ENCODE data around the gene IVD. TPM values are rescaled to one million over a fixed set of nuclear protein-coding genes. Genes with fewer than 3 reads are reported as not detected.

Gene IVD
- total and polyA plus RNA-seq, 9 of the 15 experiments (the other 6 are each of a cell fraction or from before 2014, with no cell fraction given) = 0.15 to 4.5 (median 2.4) TPM

DNA sequence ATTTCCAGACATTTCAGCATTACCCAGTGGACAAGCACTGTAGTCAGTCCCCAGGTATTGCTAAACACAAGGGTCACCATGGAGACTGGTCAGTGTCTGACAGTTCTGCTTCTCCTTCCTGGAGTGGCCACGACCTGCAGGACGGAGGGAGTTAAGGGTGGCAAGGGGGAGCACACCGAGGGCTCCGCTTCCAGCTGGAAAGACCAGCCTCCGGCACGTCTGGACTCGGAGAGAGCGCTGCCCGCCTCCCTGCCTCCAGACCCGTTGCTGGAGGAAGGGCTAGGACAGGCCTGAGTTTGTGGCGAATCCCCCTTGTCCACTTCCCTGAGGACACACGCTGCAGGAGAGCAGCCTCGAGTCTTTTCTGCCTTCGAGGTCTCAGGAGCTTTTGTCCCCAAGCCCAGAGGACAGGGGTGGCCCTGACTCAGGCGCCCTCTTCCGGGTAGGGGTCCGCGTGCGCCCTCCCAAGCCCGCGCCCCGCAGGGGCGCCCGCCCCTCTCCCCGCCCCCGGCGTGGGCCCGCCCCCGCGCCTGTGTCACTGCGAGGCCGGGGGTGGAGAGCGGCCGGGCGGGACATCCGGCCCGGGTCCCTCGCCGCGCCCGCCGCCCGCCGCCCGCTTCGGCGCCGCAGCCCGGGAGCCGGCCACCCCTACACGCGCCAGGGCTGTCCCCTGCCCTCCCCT is 65.0 kb downstream of the IVD start, which contains the start of gene CHST14 (continued):
- TF ChIP-seq, protein P1, sequence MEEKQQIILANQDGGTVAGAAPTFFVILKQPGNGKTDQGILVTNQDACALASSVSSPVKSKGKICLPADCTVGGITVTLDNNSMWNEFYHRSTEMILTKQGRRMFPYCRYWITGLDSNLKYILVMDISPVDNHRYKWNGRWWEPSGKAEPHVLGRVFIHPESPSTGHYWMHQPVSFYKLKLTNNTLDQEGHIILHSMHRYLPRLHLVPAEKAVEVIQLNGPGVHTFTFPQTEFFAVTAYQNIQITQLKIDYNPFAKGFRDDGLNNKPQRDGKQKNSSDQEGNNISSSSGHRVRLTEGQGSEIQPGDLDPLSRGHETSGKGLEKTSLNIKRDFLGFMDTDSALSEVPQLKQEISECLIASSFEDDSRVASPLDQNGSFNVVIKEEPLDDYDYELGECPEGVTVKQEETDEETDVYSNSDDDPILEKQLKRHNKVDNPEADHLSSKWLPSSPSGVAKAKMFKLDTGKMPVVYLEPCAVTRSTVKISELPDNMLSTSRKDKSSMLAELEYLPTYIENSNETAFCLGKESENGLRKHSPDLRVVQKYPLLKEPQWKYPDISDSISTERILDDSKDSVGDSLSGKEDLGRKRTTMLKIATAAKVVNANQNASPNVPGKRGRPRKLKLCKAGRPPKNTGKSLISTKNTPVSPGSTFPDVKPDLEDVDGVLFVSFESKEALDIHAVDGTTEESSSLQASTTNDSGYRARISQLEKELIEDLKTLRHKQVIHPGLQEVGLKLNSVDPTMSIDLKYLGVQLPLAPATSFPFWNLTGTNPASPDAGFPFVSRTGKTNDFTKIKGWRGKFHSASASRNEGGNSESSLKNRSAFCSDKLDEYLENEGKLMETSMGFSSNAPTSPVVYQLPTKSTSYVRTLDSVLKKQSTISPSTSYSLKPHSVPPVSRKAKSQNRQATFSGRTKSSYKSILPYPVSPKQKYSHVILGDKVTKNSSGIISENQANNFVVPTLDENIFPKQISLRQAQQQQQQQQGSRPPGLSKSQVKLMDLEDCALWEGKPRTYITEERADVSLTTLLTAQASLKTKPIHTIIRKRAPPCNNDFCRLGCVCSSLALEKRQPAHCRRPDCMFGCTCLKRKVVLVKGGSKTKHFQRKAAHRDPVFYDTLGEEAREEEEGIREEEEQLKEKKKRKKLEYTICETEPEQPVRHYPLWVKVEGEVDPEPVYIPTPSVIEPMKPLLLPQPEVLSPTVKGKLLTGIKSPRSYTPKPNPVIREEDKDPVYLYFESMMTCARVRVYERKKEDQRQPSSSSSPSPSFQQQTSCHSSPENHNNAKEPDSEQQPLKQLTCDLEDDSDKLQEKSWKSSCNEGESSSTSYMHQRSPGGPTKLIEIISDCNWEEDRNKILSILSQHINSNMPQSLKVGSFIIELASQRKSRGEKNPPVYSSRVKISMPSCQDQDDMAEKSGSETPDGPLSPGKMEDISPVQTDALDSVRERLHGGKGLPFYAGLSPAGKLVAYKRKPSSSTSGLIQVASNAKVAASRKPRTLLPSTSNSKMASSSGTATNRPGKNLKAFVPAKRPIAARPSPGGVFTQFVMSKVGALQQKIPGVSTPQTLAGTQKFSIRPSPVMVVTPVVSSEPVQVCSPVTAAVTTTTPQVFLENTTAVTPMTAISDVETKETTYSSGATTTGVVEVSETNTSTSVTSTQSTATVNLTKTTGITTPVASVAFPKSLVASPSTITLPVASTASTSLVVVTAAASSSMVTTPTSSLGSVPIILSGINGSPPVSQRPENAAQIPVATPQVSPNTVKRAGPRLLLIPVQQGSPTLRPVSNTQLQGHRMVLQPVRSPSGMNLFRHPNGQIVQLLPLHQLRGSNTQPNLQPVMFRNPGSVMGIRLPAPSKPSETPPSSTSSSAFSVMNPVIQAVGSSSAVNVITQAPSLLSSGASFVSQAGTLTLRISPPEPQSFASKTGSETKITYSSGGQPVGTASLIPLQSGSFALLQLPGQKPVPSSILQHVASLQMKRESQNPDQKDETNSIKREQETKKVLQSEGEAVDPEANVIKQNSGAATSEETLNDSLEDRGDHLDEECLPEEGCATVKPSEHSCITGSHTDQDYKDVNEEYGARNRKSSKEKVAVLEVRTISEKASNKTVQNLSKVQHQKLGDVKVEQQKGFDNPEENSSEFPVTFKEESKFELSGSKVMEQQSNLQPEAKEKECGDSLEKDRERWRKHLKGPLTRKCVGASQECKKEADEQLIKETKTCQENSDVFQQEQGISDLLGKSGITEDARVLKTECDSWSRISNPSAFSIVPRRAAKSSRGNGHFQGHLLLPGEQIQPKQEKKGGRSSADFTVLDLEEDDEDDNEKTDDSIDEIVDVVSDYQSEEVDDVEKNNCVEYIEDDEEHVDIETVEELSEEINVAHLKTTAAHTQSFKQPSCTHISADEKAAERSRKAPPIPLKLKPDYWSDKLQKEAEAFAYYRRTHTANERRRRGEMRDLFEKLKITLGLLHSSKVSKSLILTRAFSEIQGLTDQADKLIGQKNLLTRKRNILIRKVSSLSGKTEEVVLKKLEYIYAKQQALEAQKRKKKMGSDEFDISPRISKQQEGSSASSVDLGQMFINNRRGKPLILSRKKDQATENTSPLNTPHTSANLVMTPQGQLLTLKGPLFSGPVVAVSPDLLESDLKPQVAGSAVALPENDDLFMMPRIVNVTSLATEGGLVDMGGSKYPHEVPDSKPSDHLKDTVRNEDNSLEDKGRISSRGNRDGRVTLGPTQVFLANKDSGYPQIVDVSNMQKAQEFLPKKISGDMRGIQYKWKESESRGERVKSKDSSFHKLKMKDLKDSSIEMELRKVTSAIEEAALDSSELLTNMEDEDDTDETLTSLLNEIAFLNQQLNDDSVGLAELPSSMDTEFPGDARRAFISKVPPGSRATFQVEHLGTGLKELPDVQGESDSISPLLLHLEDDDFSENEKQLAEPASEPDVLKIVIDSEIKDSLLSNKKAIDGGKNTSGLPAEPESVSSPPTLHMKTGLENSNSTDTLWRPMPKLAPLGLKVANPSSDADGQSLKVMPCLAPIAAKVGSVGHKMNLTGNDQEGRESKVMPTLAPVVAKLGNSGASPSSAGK (IDR thresholded peaks at IDR 0.05) = peak; percentile 49; the same call in 1 of the 2 replicates
- no peak for TF ChIP-seq TEAD1 (CRISPR knock-in tag; IDR thresholded peaks at IDR 0.05)
- TF ChIP-seq RCOR1 (IDR thresholded peaks at IDR 0.05; ENCODE audit: borderline replicate concordance in 1 of 2, low read depth in 2 of 2, low read length in 2 of 2) = no peak
- peak; percentile 61 for TF ChIP-seq SAP30 (IDR thresholded peaks at IDR 0.05; ENCODE audit: borderline replicate concordance, insufficient read depth, low read depth, low read length, poor library complexity, severe bottlenecking)
- peak in 1 of 2 experiments; percentile 22; a peak in 1 of 4 replicates for TF ChIP-seq MAZ (CRISPR knock-in tag; conservative IDR thresholded peaks at IDR 0.05 in 1 of 2, IDR thresholded peaks at IDR 0.05 in 1 of 2)

Other genes with a start within 250 kb of the IVD start
Only the 7 nearest of the 14 such genes appear.
- gene INAFM2, start 82.1 kb upstream of the IVD start, total RNA-seq (2014; rRNA removed) = 27.1 and 27.8 TPM in 2 replicates
- 29.1 and 30.4 TPM in 2 replicates for gene INAFM2, start 82.1 kb upstream of the IVD start, total RNA-seq (2014; rRNA removed; fragmentation: Illumina TruSeq; extraction: Trizol)
- 29.4 and 32.1 TPM in 2 replicates for gene INAFM2, start 82.1 kb upstream of the IVD start, total RNA-seq (2015; rRNA removed; fragmentation: Illumina TruSeq; extraction: Trizol)
- 37.4 and 43.1 TPM in 2 replicates for gene INAFM2, start 82.1 kb upstream of the IVD start, total RNA-seq (2021)
- 26.7 and 27.9 TPM in 2 replicates for gene INAFM2, start 82.1 kb upstream of the IVD start, polyA plus RNA-seq (2011; rRNA removed)
- 20.3 and 25.5 TPM in 2 replicates for gene INAFM2, start 82.1 kb upstream of the IVD start, polyA plus RNA-seq (2014; fragmentation: Illumina TruSeq; extraction: Trizol)
- gene INAFM2, start 82.1 kb upstream of the IVD start, polyA plus RNA-seq (2014; fragmentation: Nextera tagmentation; extraction: Ambion mirVana) = 10 to 100 TPM; 11.8 to 12.3 TPM
- 27.2 and 28.2 TPM in 2 replicates for gene INAFM2, start 82.1 kb upstream of the IVD start, polyA plus RNA-seq (2014; rRNA removed)
- 0.08 TPM in 1 of 2 replicates, not detected in the other for gene CCDC9B, start 64.9 kb upstream of the IVD start, total RNA-seq (2014; rRNA removed)
- 0.36 and 0.38 TPM in 2 replicates for gene CCDC9B, start 64.9 kb upstream of the IVD start, total RNA-seq (2014; rRNA removed; fragmentation: Illumina TruSeq; extraction: Trizol)
- 0.26 and 0.47 TPM in 2 replicates for gene CCDC9B, start 64.9 kb upstream of the IVD start, total RNA-seq (2015; rRNA removed; fragmentation: Illumina TruSeq; extraction: Trizol)
- gene CCDC9B, start 64.9 kb upstream of the IVD start, total RNA-seq (2021) = 0.33 and 0.56 TPM in 2 replicates
- 0.04 TPM in 2 replicates for gene CCDC9B, start 64.9 kb upstream of the IVD start, polyA plus RNA-seq (2011; rRNA removed)
- 0.16 and 0.17 TPM in 2 replicates for gene CCDC9B, start 64.9 kb upstream of the IVD start, polyA plus RNA-seq (2014; fragmentation: Illumina TruSeq; extraction: Trizol)
- under 1 TPM; 0.01 to 0.03 TPM for gene CCDC9B, start 64.9 kb upstream of the IVD start, polyA plus RNA-seq (2014; fragmentation: Nextera tagmentation; extraction: Ambion mirVana)
- 0.05 and 0.15 TPM in 2 replicates for gene CCDC9B, start 64.9 kb upstream of the IVD start, polyA plus RNA-seq (2014; rRNA removed)
- not detected in 2 replicates for gene PHGR1, start 54.8 kb upstream of the IVD start, total RNA-seq (2014; rRNA removed)
- gene PHGR1, start 54.8 kb upstream of the IVD start, total RNA-seq (2014; rRNA removed; fragmentation: Illumina TruSeq; extraction: Trizol) = not detected in 2 replicates
- gene PHGR1, start 54.8 kb upstream of the IVD start, total RNA-seq (2015; rRNA removed; fragmentation: Illumina TruSeq; extraction: Trizol) = not detected in 2 replicates
- 0.65 TPM in 1 of 2 replicates, not detected in the other for gene PHGR1, start 54.8 kb upstream of the IVD start, total RNA-seq (2021)
- not detected in 2 replicates for gene PHGR1, start 54.8 kb upstream of the IVD start, polyA plus RNA-seq (2011; rRNA removed)
- gene PHGR1, start 54.8 kb upstream of the IVD start, polyA plus RNA-seq (2014; fragmentation: Illumina TruSeq; extraction: Trizol) = not detected in 2 replicates
- not detected for gene PHGR1, start 54.8 kb upstream of the IVD start, polyA plus RNA-seq (2014; fragmentation: Nextera tagmentation; extraction: Ambion mirVana)
- not detected in 2 replicates for gene PHGR1, start 54.8 kb upstream of the IVD start, polyA plus RNA-seq (2014; rRNA removed)
- 0.08 and 0.09 TPM in 2 replicates for gene DISP2, start 47.6 kb upstream of the IVD start, total RNA-seq (2014; rRNA removed)
- 0.22 and 0.29 TPM in 2 replicates for gene DISP2, start 47.6 kb upstream of the IVD start, total RNA-seq (2014; rRNA removed; fragmentation: Illumina TruSeq; extraction: Trizol)
- gene DISP2, start 47.6 kb upstream of the IVD start, total RNA-seq (2015; rRNA removed; fragmentation: Illumina TruSeq; extraction: Trizol) = 0.11 and 0.22 TPM in 2 replicates
- gene DISP2, start 47.6 kb upstream of the IVD start, total RNA-seq (2021) = 0.74 and 0.89 TPM in 2 replicates
- 0.06 and 0.16 TPM in 2 replicates for gene DISP2, start 47.6 kb upstream of the IVD start, polyA plus RNA-seq (2011; rRNA removed)
- 0.25 and 0.29 TPM in 2 replicates for gene DISP2, start 47.6 kb upstream of the IVD start, polyA plus RNA-seq (2014; fragmentation: Illumina TruSeq; extraction: Trizol)
- gene DISP2, start 47.6 kb upstream of the IVD start, polyA plus RNA-seq (2014; fragmentation: Nextera tagmentation; extraction: Ambion mirVana) = under 1 TPM in 1 of 2 experiments, not detected in 1; 0.08 TPM
- gene DISP2, start 47.6 kb upstream of the IVD start, polyA plus RNA-seq (2014; rRNA removed) = 0.08 and 0.09 TPM in 2 replicates
- 51.4 and 62.3 TPM in 2 replicates for gene KNSTRN, start 23.1 kb upstream of the IVD start, total RNA-seq (2014; rRNA removed)
- gene KNSTRN, start 23.1 kb upstream of the IVD start, total RNA-seq (2014; rRNA removed; fragmentation: Illumina TruSeq; extraction: Trizol) = 88.2 and 99.8 TPM in 2 replicates
- gene KNSTRN, start 23.1 kb upstream of the IVD start, total RNA-seq (2015; rRNA removed; fragmentation: Illumina TruSeq; extraction: Trizol) = 85.8 and 87.3 TPM in 2 replicates
- gene KNSTRN, start 23.1 kb upstream of the IVD start, total RNA-seq (2021) = 64.3 and 65.7 TPM in 2 replicates
- gene KNSTRN, start 23.1 kb upstream of the IVD start, polyA plus RNA-seq (2011; rRNA removed) = 59.7 and 80.0 TPM in 2 replicates
- gene KNSTRN, start 23.1 kb upstream of the IVD start, polyA plus RNA-seq (2014; fragmentation: Illumina TruSeq; extraction: Trizol) = 74.7 and 75.0 TPM in 2 replicates
- gene KNSTRN, start 23.1 kb upstream of the IVD start, polyA plus RNA-seq (2014; fragmentation: Nextera tagmentation; extraction: Ambion mirVana) = 10 to 100 TPM; 48.7 to 66.3 TPM
- gene KNSTRN, start 23.1 kb upstream of the IVD start, polyA plus RNA-seq (2014; rRNA removed) = 61.9 and 63.9 TPM in 2 replicates
- gene BAHD1, start 35.2 kb downstream of the IVD start, total RNA-seq (2014; rRNA removed) = 15.2 and 20.8 TPM in 2 replicates
- gene BAHD1, start 35.2 kb downstream of the IVD start, total RNA-seq (2014; rRNA removed; fragmentation: Illumina TruSeq; extraction: Trizol) = 9.7 and 10.3 TPM in 2 replicates
- 11.5 and 12.3 TPM in 2 replicates for gene BAHD1, start 35.2 kb downstream of the IVD start, total RNA-seq (2015; rRNA removed; fragmentation: Illumina TruSeq; extraction: Trizol)
- 33.6 and 38.5 TPM in 2 replicates for gene BAHD1, start 35.2 kb downstream of the IVD start, total RNA-seq (2021)
- gene BAHD1, start 35.2 kb downstream of the IVD start, polyA plus RNA-seq (2011; rRNA removed) = 9.7 and 10.6 TPM in 2 replicates
- 18.4 and 26.4 TPM in 2 replicates for gene BAHD1, start 35.2 kb downstream of the IVD start, polyA plus RNA-seq (2014; fragmentation: Illumina TruSeq; extraction: Trizol)
- gene BAHD1, start 35.2 kb downstream of the IVD start, polyA plus RNA-seq (2014; fragmentation: Nextera tagmentation; extraction: Ambion mirVana) = under 1 TPM; 0.55 to 0.80 TPM
- 19.0 and 19.4 TPM in 2 replicates for gene BAHD1, start 35.2 kb downstream of the IVD start, polyA plus RNA-seq (2014; rRNA removed)
- gene CHST14, start 65.2 kb downstream of the IVD start, total RNA-seq (2014; rRNA removed) = 4.0 and 5.6 TPM in 2 replicates
- 2.3 and 2.5 TPM in 2 replicates for gene CHST14, start 65.2 kb downstream of the IVD start, total RNA-seq (2014; rRNA removed; fragmentation: Illumina TruSeq; extraction: Trizol)
- gene CHST14, start 65.2 kb downstream of the IVD start, total RNA-seq (2015; rRNA removed; fragmentation: Illumina TruSeq; extraction: Trizol) = 4.6 TPM in 2 replicates
- gene CHST14, start 65.2 kb downstream of the IVD start, total RNA-seq (2021) = 11.2 and 12.1 TPM in 2 replicates
- 4.5 and 6.4 TPM in 2 replicates for gene CHST14, start 65.2 kb downstream of the IVD start, polyA plus RNA-seq (2011; rRNA removed)
- gene CHST14, start 65.2 kb downstream of the IVD start, polyA plus RNA-seq (2014; fragmentation: Illumina TruSeq; extraction: Trizol) = 6.3 and 7.5 TPM in 2 replicates
- gene CHST14, start 65.2 kb downstream of the IVD start, polyA plus RNA-seq (2014; fragmentation: Nextera tagmentation; extraction: Ambion mirVana) = 1 to 10 TPM; 1.6 to 2.3 TPM
- gene CHST14, start 65.2 kb downstream of the IVD start, polyA plus RNA-seq (2014; rRNA removed) = 3.9 and 4.8 TPM in 2 replicates